ENCODE data around the gene UXS1. TPM values are rescaled to one million over a fixed set of nuclear protein-coding genes. Genes with fewer than 3 reads are reported as not detected.

The UXS1 gene
- polyA plus RNA-seq, 1 donor, result 43.0 TPM

DNA sequence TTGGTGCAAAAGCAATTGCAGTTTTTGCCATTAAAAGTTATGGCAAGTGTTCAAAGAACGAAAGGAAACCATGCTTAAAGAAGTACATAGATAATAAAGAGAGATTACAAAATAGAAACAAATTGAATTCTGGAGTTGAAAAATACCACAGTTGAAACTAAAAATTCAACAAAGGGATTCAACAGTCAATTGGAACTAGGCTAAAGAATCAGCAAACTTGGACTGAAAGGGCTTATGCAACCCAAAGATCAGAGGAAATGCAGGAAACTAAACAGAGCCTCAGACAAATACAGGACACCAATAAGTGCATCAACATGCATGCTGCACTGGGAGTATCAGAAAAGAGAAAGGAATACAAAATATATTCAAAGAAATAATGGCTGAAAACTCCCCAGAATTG, 40.3 kb downstream of the UXS1 start:
- Histone ChIP-seq H3K27ac (ENCODE audit: low read length) (no peak overlapping the region), H3K36me3 (ENCODE audit: control insufficient read depth, insufficient read depth, low read length) (peaks cover 36% of the 10 kb centered on the region), H3K4me3 (ENCODE audit: low read length) (no peak overlapping the region), H3K27me3 (ENCODE audit: control insufficient read depth, insufficient read depth, low read length) (no peaks in the 10 kb centered on the region), H3K4me1 (ENCODE audit: control insufficient read depth, insufficient read depth, low read length) (no peaks in the 10 kb centered on the region), H3K9me3 (ENCODE audit: control insufficient read depth, low read depth, low read length) (peaks cover 3% of the 10 kb centered on the region)
- DNase-seq, result no peak
- WGBS (ENCODE audit: insufficient coverage, low lambda C conversion rate), result 100% methylated on average over 1 of the region's 1 CpG

DNA sequence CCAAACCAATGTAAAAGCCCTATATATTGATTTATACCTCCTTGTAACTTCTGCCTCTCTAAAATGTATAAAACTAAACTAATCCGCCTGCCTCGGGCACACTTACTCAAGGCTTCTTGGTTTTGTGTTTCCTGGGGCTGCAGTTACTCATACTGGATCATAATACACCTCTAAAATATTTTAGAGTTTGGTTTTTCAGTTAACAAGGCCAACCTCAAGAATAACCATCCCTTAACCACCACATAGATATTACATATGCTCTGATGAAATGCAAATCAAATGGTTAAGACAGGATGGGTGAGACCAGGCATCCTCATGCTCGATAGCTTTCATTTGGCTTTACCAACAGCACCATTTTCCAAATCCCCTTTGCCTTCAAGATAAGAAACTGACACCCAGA, 46.4 kb downstream of the UXS1 start:
- no peaks in the 10 kb centered on the region for H3K9me3 ChIP-seq (ENCODE audit: control insufficient read depth, low read depth, low read length)
- 80% methylated on average over 1 of the region's 3 CpGs for WGBS (ENCODE audit: insufficient coverage, low lambda C conversion rate)
- H3K27me3 ChIP-seq (ENCODE audit: control insufficient read depth, insufficient read depth, low read length), result no peaks in the 10 kb centered on the region
- peaks cover 24% of the 10 kb centered on the region for H3K36me3 ChIP-seq (ENCODE audit: control insufficient read depth, insufficient read depth, low read length)
- H3K4me1 ChIP-seq (ENCODE audit: control insufficient read depth, insufficient read depth, low read length), result no peaks in the 10 kb centered on the region
- H3K27ac ChIP-seq (ENCODE audit: low read length), result no peak overlapping the region
- DNase-seq, result no peak
- no peak overlapping the region for H3K4me3 ChIP-seq (ENCODE audit: low read length)

DNA sequence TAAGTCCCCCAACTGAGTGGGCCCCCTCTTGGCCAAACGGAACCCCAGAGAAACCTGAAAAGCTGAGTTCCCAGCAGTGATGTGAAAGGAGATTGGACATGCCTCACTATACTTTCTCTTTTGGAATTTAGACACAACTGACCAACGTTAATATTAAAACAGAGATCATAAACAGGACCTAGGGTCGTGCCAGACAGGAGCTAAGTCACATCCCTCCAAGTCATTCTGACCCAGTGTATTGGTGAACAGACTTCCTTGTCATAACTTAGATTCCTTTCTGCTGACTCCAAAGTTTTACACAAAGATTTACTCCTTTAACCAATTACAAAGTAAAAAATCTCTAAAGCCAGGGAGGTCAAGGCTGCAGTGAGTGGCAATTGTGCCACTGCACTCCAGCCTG, 46.9 kb downstream of the UXS1 start:
- peaks cover 24% of the 10 kb centered on the region for H3K36me3 ChIP-seq (ENCODE audit: control insufficient read depth, insufficient read depth, low read length)
- no peaks in the 10 kb centered on the region for H3K9me3 ChIP-seq (ENCODE audit: control insufficient read depth, low read depth, low read length)
- no peaks in the 10 kb centered on the region for H3K4me1 ChIP-seq (ENCODE audit: control insufficient read depth, insufficient read depth, low read length)
- no peak overlapping the region for H3K27ac ChIP-seq (ENCODE audit: low read length)
- no CpG with 5 or more reads among the region's 3 CpGs for WGBS (ENCODE audit: insufficient coverage, low lambda C conversion rate)
- peak in 1 of 2 donors; percentile 19 for DNase-seq
- no peaks in the 10 kb centered on the region for H3K27me3 ChIP-seq (ENCODE audit: control insufficient read depth, insufficient read depth, low read length)
- no peak overlapping the region for H3K4me3 ChIP-seq (ENCODE audit: low read length)

DNA sequence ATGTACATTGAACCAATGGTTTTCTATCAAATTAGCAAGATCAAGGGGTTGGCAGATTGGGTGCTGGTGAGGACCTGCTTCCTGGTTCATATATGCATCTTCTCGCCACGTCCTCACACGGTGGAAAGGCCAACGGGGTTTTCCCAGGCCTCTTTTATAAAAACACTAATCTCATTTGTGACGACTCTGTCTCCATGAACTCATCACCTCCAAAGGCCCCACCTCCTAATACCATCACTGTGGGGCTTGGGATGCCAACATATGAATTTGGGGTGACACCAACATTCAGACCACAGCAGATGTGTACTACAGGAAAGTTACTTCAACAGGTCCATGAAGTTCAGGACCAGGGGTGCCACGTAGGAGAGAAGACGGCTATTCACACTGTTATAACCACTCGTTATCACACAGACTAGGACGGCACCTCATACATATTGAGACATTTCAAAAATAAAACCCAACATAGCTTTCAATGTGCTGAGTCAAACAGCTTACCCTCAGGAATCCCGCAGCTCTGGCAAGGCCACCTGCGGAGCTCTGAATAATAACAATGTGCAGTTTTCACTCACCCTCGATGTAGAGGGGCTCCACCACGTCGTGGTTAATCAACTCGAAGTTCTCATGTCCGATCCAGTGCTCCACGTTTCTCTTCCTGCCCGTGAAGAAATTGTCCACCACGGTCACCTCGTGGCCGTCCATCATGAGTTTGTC, 49.3 kb downstream of the UXS1 start:
- peaks cover under 1% of the 10 kb centered on the region for H3K4me1 ChIP-seq (ENCODE audit: control insufficient read depth, insufficient read depth, low read length)
- H3K36me3 ChIP-seq (ENCODE audit: control insufficient read depth, insufficient read depth, low read length), result peaks cover 17% of the 10 kb centered on the region
- no peaks in the 10 kb centered on the region for H3K27me3 ChIP-seq (ENCODE audit: control insufficient read depth, insufficient read depth, low read length)
- H3K27ac ChIP-seq (ENCODE audit: low read length), result no peak overlapping the region
- no peaks in the 10 kb centered on the region for H3K9me3 ChIP-seq (ENCODE audit: control insufficient read depth, low read depth, low read length)
- H3K4me3 ChIP-seq (ENCODE audit: low read length), result no peak overlapping the region
- DNase-seq, result no peak
- no CpG with 5 or more reads among the region's 21 CpGs for WGBS (ENCODE audit: insufficient coverage, low lambda C conversion rate)

DNA sequence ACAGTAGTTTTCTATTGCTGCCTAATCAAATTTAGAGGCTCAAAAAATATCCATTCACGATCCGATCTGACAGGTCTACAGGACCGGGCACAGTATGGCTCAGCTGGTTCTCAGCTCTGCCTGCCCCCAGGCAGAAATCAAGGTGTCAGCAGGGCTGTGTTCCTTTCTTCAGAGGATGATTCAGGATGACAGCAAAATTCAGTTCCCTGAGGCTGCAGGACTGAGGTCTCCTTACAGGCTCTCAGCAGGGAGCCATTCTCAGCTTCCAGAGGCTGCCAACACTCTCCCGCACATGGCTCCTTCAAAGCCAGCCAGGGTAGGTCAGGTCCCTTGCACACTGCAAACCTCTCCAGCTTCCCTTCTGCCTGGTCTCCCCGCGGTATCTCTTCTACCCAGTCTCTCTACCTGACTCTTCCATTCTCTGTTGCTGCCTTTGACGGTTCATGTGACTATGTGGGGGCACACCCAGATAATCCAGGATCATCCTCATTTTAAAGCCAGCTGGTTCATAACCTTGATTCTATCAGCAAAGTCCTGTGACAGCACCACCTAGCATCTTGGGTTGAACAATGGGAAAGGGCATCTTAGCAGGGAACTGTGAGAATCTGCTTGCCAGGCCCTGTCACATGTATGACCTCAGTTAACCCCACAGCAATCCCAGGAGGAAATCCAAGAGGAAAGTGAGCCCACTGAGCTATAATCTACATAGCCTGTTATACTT, 50.4 kb downstream of the UXS1 start:
- Histone ChIP-seq H3K27me3 (ENCODE audit: control insufficient read depth, insufficient read depth, low read length) (no peaks in the 10 kb centered on the region), H3K4me3 (ENCODE audit: low read length) (no peak overlapping the region), H3K9me3 (ENCODE audit: control insufficient read depth, low read depth, low read length) (no peaks in the 10 kb centered on the region), H3K4me1 (ENCODE audit: control insufficient read depth, insufficient read depth, low read length) (peaks cover 12% of the 10 kb centered on the region), H3K36me3 (ENCODE audit: control insufficient read depth, insufficient read depth, low read length) (peaks cover 15% of the 10 kb centered on the region), H3K27ac (ENCODE audit: low read length) (no peak overlapping the region)
- no peak for DNase-seq
- WGBS (ENCODE audit: insufficient coverage, low lambda C conversion rate), result no CpG with 5 or more reads among the region's 7 CpGs

DNA sequence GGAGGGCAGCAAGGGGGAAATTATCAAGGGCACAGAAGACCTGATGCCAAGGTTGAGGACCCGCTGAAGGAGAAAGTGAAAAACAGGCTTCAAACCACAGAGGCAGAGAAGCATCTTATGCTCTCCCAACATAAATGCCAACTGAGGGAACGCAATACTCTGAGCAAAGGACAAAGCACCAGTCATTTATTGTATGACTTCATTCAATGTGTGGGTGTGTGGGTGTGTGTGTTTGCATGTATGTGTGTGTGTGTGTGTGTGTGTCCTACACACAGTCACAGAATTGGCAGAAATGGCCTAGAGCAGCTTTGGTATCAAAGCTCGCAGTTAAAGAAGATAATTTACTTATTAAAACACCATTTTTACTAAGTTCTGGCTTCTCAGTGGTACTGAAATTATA, 51.4 kb downstream of the UXS1 start:
- Histone ChIP-seq H3K36me3 (ENCODE audit: control insufficient read depth, insufficient read depth, low read length) (peaks cover 15% of the 10 kb centered on the region), H3K27ac (ENCODE audit: low read length) (no peak overlapping the region), H3K4me3 (ENCODE audit: low read length) (no peak overlapping the region), H3K27me3 (ENCODE audit: control insufficient read depth, insufficient read depth, low read length) (no peaks in the 10 kb centered on the region), H3K9me3 (ENCODE audit: control insufficient read depth, low read depth, low read length) (no peaks in the 10 kb centered on the region), H3K4me1 (ENCODE audit: control insufficient read depth, insufficient read depth, low read length) (peaks cover 19% of the 10 kb centered on the region)
- no CpG with 5 or more reads among the region's 3 CpGs for WGBS (ENCODE audit: insufficient coverage, low lambda C conversion rate)
- no peak for DNase-seq

DNA sequence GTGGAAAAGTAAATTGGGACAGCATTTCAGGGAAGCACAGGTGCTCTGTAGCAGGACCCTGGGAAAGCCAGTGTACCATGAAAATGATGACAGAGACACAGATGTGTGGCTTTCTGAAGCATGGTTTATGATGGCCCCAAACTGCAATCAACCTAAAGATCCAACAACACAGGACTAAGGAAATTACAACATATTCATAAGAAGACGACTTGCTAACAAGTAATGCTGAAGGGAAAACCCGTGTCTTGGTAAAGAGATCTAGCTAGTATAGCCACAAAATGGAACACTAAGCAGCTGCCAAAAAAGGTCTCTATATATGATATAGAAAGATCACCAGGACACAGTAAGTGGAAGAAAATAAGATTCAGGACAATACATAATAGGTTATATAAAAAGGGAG, 53.2 kb downstream of the UXS1 start:
- WGBS (ENCODE audit: insufficient coverage, low lambda C conversion rate), result 100% methylated on average over 2 of the region's 2 CpGs
- Histone ChIP-seq H3K4me3 (ENCODE audit: low read length) (no peak overlapping the region), H3K27me3 (ENCODE audit: control insufficient read depth, insufficient read depth, low read length) (no peaks in the 10 kb centered on the region), H3K9me3 (ENCODE audit: control insufficient read depth, low read depth, low read length) (no peaks in the 10 kb centered on the region), H3K4me1 (ENCODE audit: control insufficient read depth, insufficient read depth, low read length) (peaks cover 19% of the 10 kb centered on the region), H3K27ac (ENCODE audit: low read length) (no peak overlapping the region), H3K36me3 (ENCODE audit: control insufficient read depth, insufficient read depth, low read length) (peaks cover 15% of the 10 kb centered on the region)
- no peak for DNase-seq

DNA sequence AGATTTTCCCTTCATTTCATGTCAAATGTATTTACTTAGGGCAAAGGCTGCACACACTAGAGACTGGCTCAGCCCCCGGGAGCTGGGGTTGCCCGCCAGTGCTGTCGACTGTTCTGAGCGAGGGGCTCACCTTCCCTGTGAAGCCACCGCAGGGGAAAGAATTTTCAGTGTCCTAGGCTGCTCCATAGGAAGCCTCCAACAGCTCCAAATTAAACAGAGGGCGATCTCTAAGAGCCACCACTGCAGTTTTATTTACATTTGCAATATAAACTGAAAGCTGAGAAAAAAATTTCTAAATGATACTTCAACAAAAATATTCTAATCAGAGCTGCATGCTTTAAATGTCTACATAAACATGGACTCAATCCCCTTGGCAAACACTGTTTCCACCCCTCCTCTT, 54.0 kb downstream of the UXS1 start:
- Histone ChIP-seq H3K27ac (ENCODE audit: low read length) (peak overlapping the region; percentile 83), H3K27me3 (ENCODE audit: control insufficient read depth, insufficient read depth, low read length) (no peaks in the 10 kb centered on the region), H3K9me3 (ENCODE audit: control insufficient read depth, low read depth, low read length) (no peaks in the 10 kb centered on the region), H3K36me3 (ENCODE audit: control insufficient read depth, insufficient read depth, low read length) (peaks cover 13% of the 10 kb centered on the region), H3K4me3 (ENCODE audit: low read length) (no peak overlapping the region), H3K4me1 (ENCODE audit: control insufficient read depth, insufficient read depth, low read length) (peaks cover 19% of the 10 kb centered on the region)
- DNase-seq, result no peak
- WGBS (ENCODE audit: insufficient coverage, low lambda C conversion rate), result no CpG with 5 or more reads among the region's 6 CpGs

DNA sequence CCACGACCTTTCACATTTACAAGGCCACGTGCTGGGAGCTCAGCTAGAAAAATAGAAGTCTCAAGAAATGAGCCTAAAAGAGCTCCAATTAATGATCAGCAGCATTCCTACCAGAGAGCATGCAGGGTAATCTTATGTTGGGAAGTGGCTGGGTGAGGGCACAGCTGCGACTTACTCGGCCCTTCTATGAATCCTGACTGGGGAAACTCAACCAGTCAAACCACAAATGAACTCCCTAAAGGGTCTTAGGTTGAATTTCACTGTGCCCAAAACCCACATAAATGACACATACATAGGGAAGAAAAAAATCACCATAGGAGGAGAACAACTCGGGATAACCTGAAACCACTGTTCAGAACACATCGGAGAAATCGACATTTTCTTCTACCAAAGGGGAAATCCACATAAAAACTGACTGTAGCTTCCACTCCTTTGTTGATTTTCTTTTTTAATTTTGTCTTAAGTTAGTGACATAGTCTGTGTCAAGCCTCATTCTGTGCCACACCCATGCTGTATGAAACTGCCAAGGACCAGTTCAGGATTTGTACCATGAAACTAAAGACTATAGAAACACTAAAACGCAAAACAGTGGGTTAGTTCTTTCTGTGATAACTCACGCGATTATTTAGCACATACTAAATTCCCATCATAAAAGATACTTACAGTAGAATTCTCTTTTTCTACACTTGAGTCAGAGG, 54.7 kb downstream of the UXS1 start:
- Histone ChIP-seq H3K4me1 (ENCODE audit: control insufficient read depth, insufficient read depth, low read length) (peaks cover 19% of the 10 kb centered on the region), H3K36me3 (ENCODE audit: control insufficient read depth, insufficient read depth, low read length) (peaks cover 6% of the 10 kb centered on the region), H3K4me3 (ENCODE audit: low read length) (no peak overlapping the region), H3K9me3 (ENCODE audit: control insufficient read depth, low read depth, low read length) (no peaks in the 10 kb centered on the region), H3K27ac (ENCODE audit: low read length) (peak overlapping the region; percentile 83), H3K27me3 (ENCODE audit: control insufficient read depth, insufficient read depth, low read length) (no peaks in the 10 kb centered on the region)
- peak in 1 of 2 donors; percentile 42 for DNase-seq
- WGBS (ENCODE audit: insufficient coverage, low lambda C conversion rate), result no CpG with 5 or more reads among the region's 10 CpGs

DNA sequence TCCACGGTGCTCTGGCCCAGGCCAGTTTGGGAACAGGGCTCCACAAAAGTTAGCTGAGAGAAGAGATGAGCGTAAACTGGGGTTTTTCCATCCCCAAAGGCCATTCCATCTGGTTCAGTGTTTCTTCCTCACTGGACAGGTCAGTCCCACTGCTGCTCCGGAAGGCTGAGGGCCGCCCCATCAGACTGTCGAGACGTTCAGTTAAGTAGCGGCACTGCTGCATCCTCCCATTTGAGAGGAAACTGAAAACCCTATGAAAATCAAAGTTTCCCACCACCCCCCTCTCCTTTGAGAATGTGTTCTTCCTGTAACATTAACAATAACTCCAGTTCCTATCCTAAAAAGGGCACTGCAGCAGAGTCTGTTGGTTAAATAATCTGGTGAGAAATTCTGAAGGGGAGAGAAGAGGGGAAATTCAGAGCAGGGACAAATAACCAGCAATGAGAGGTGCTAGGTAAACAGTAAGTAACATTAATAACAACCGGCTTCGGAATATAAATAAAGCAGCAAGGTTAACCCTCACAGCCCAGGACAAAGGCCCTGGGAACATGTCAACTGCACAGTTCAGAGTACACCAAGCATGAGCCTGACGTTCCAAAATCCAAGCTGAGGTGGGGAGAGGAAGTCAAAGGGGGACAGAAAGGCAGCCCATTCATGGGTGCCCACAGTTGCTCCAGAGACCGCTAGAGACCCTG, 55.4 kb downstream of the UXS1 start:
- Histone ChIP-seq H3K4me3 (ENCODE audit: low read length) (no peak overlapping the region), H3K9me3 (ENCODE audit: control insufficient read depth, low read depth, low read length) (no peaks in the 10 kb centered on the region), H3K4me1 (ENCODE audit: control insufficient read depth, insufficient read depth, low read length) (peaks cover 19% of the 10 kb centered on the region), H3K36me3 (ENCODE audit: control insufficient read depth, insufficient read depth, low read length) (peaks cover 3% of the 10 kb centered on the region), H3K27ac (ENCODE audit: low read length) (peak overlapping the region; percentile 83), H3K27me3 (ENCODE audit: control insufficient read depth, insufficient read depth, low read length) (no peaks in the 10 kb centered on the region)
- no CpG with 5 or more reads among the region's 11 CpGs for WGBS (ENCODE audit: insufficient coverage, low lambda C conversion rate)
- DNase-seq, result peak; percentile 45 to 80
